H1 (cell line): ENCODE data around the gene SYNGR4. TPM values are rescaled to one million over a fixed set of nuclear protein-coding genes. Genes with fewer than 3 reads are reported as not detected.

Experiments
- CTCF ChIA-PET: fragments of 300-600 bp; sonication (Branson Sonifier 250); formaldehyde crosslinking; loops from one replicate; lab custom pipeline; 2021; ENCODE audit not compliant: partially characterized antibody; lab: Charles Lee
- POLR2A ChIA-PET: fragments of 300-600 bp; sonication (Branson Sonifier 250); formaldehyde crosslinking; loops from one replicate; lab custom pipeline; 2021; ENCODE audit warnings: inconsistent platforms; ENCODE audit not compliant: partially characterized antibody; lab: Charles Lee
- DNase-seq, 2 experiments: peaks; one replicate each; pipeline versions ENCODE4 v3.0.0 to v3.0.0-alpha.2; 2010 to 2022; ENCODE audit warnings: low spot score in 2 of 2, low read depth in 1 of 2, mixed read lengths in 1 of 2
- FAIRE-seq: peaks from 2 replicates; lab custom pipeline; 2011; peaks lifted over from hg19 to GRCh38; lab: Jason Lieb, UNC
- H2AFZ ChIP-seq: 2 replicates; pipeline ENCODE4 v1.8.1; 2012; ENCODE audit warnings: low read length, inconsistent platforms
- H2AK5ac ChIP-seq: 2 replicates; pipeline ENCODE4 v1.6.1; 2013; ENCODE audit warnings: low read depth, low read length
- H2BK120ac ChIP-seq: replicated peaks from 2 replicates; pipeline ENCODE3; 2013; ENCODE audit warnings: low read depth, low read length, inconsistent platforms
- H2BK12ac ChIP-seq: 2 replicates; pipeline ENCODE4 v1.6.1; 2013; ENCODE audit warnings: low read depth, low read length
- H2BK15ac ChIP-seq: 2 replicates; pipeline ENCODE4 v1.6.1; 2013; ENCODE audit warnings: low read length
- H2BK20ac ChIP-seq: 2 replicates; pipeline ENCODE4 v1.6.1; 2013; ENCODE audit warnings: low read length
- H2BK5ac ChIP-seq: 2 replicates; pipeline ENCODE4 v1.6.1; 2013; ENCODE audit warnings: low read depth, low read length
- H3K14ac ChIP-seq: 2 replicates; pipeline ENCODE4 v1.6.1; 2013; ENCODE audit warnings: inconsistent platforms; ENCODE audit not compliant: insufficient read length
- H3K18ac ChIP-seq: 2 replicates; pipeline ENCODE4 v1.6.1; 2013; ENCODE audit warnings: low read length; ENCODE audit errors: extremely low read depth
- H3K23ac ChIP-seq: 2 replicates; pipeline ENCODE4 v1.6.1; 2013; ENCODE audit warnings: inconsistent platforms; ENCODE audit not compliant: insufficient read length
- H3K23me2 ChIP-seq: 2 replicates; pipeline ENCODE4 v1.6.1; 2013; ENCODE audit warnings: low read depth, low read length
- H3K27ac ChIP-seq: 2 replicates; pipeline ENCODE4 v1.6.1; 2011; ENCODE audit warnings: low read depth, low read length, inconsistent platforms
- H3K27me3 ChIP-seq, 4 experiments: replicated peaks in 1 of 4; 1 replicate in 1 of 4; 2 replicates in 3 of 4; pipeline versions ENCODE4 v1.6.1 to v1.8.1; 2011 to 2013; ENCODE audit warnings: low read length in 3 of 4, mild to moderate bottlenecking in 3 of 4, inconsistent platforms in 2 of 4, mixed read lengths in 2 of 4, moderate library complexity in 1 of 4; ENCODE audit not compliant: control insufficient read depth in 3 of 4, insufficient read depth in 3 of 4; ENCODE audit errors: extremely low read depth in 1 of 4
- H3K36me3 ChIP-seq, 4 experiments: 2 replicates each; pipeline versions ENCODE4 v1.6.1 to v1.8.1; 2011 to 2013; ENCODE audit warnings: mild to moderate bottlenecking in 4 of 4, low read length in 3 of 4, moderate library complexity in 2 of 4, control low read depth in 1 of 4, inconsistent platforms in 1 of 4; ENCODE audit not compliant: insufficient read depth in 4 of 4, control insufficient read depth in 2 of 4
- H3K4ac ChIP-seq: replicated peaks from 2 replicates; pipeline ENCODE3; 2013; ENCODE audit warnings: low read length, low read depth, mixed read lengths, inconsistent platforms; ENCODE audit not compliant: insufficient read length
- H3K4me1 ChIP-seq, 4 experiments: replicated peaks in 1 of 4; 1 replicate in 1 of 4; 2 replicates in 3 of 4; pipeline versions ENCODE4 v1.6.1 to v1.8.1; 2011 to 2013; ENCODE audit warnings: low read length in 3 of 4, inconsistent platforms in 2 of 4, mixed read lengths in 1 of 4; ENCODE audit not compliant: insufficient read depth in 4 of 4, control insufficient read depth in 3 of 4
- H3K4me2 ChIP-seq, 2 experiments: 2 replicates each; pipeline versions ENCODE4 v1.6.1 to v1.8.1; 2011 to 2013; ENCODE audit warnings: low read depth in 2 of 2, low read length in 2 of 2, control low read depth in 1 of 2, inconsistent platforms in 1 of 2, mild to moderate bottlenecking in 1 of 2; ENCODE audit not compliant: insufficient read depth in 1 of 2
- H3K4me3 ChIP-seq, 4 experiments: fragments of 200-600, 300-600 bp in 1 of 4; sonication (generic), shearing (Covaris generic), sonication (Bioruptor Twin) in 1 of 4; 2 replicates each; pipeline versions ENCODE4 v1.5.1 to v1.8.1; 2011 to 2016; ENCODE audit warnings: low read length in 4 of 4, low read depth in 3 of 4, control low read depth in 2 of 4, inconsistent platforms in 2 of 4, mild to moderate bottlenecking in 2 of 4, mixed read lengths in 1 of 4, moderate library complexity in 1 of 4; ENCODE audit not compliant: insufficient read depth in 2 of 4; ENCODE audit errors: extremely low read depth in 1 of 4
- H3K56ac ChIP-seq: replicated peaks from 2 replicates; pipeline ENCODE3; 2013; ENCODE audit warnings: low read depth, mild to moderate bottlenecking, mixed read lengths, low read length, inconsistent platforms; ENCODE audit not compliant: insufficient read length
- H3K79me1 ChIP-seq: 2 replicates; pipeline ENCODE4 v1.6.1; 2013; ENCODE audit warnings: low read depth, low read length, control low read depth
- H3K79me2 ChIP-seq, 2 experiments: 2 replicates each; pipeline versions ENCODE4 v1.6.1 to v1.8.1; 2012 to 2013; ENCODE audit warnings: low read length in 2 of 2, mild to moderate bottlenecking in 2 of 2, inconsistent platforms in 1 of 2; ENCODE audit not compliant: insufficient read depth in 2 of 2, control insufficient read depth in 1 of 2
- H3K9ac ChIP-seq, 4 experiments: replicated peaks in 1 of 4; 1 replicate in 1 of 4; 2 replicates in 3 of 4; pipeline versions ENCODE4 v1.6.1 to v1.8.1; 2011 to 2013; ENCODE audit warnings: low read depth in 3 of 4, low read length in 3 of 4, control low read depth in 2 of 4, mild to moderate bottlenecking in 2 of 4, moderate library complexity in 2 of 4, inconsistent platforms in 1 of 4; ENCODE audit errors: extremely low read depth in 1 of 4
- H3K9me3 ChIP-seq, 2 experiments: 2 replicates each; pipeline versions ENCODE4 v1.6.1 to v1.8.1; 2012 to 2013; ENCODE audit warnings: mild to moderate bottlenecking in 2 of 2, moderate library complexity in 2 of 2, control low read depth in 1 of 2, inconsistent platforms in 1 of 2, low read depth in 1 of 2, low read length in 1 of 2, mixed read lengths in 1 of 2; ENCODE audit not compliant: insufficient read depth in 2 of 2
- H4K20me1 ChIP-seq, 2 experiments: replicated peaks in 1 of 2; 2 replicates each; pipeline versions ENCODE3 to v1.8.1; 2011 to 2013; ENCODE audit warnings: inconsistent platforms in 2 of 2, low read length in 2 of 2, mild to moderate bottlenecking in 1 of 2; ENCODE audit not compliant: insufficient read depth in 2 of 2, control insufficient read depth in 1 of 2
- H4K5ac ChIP-seq: 2 replicates; pipeline ENCODE4 v1.6.1; 2013; ENCODE audit warnings: low read length, low read depth, mixed read lengths, inconsistent platforms; ENCODE audit not compliant: insufficient read length
- H4K8ac ChIP-seq: 2 replicates; pipeline ENCODE4 v1.8.0; 2013; ENCODE audit warnings: mild to moderate bottlenecking, moderate library complexity, low read length, inconsistent platforms; ENCODE audit not compliant: insufficient read depth; ENCODE audit errors: extremely low read depth
- H4K91ac ChIP-seq: replicated peaks from 2 replicates; pipeline ENCODE3; 2013; ENCODE audit warnings: low read length, mixed read lengths, inconsistent platforms; ENCODE audit not compliant: insufficient read length
- BACH1 ChIP-seq: IDR thresholded peaks from 2 replicates; pipeline ENCODE4 v1.6.1; 2012; ENCODE audit warnings: low read length, improper control_type of control experiment
- CTCF ChIP-seq, 3 experiments: IDR thresholded peaks; 1 replicate in 2 of 3; 2 replicates in 1 of 3; pipeline versions ENCODE4 v1.5.1 to v1.6.1; 2011; ENCODE audit warnings: low read length in 3 of 3, mild to moderate bottlenecking in 3 of 3, inconsistent platforms in 2 of 3, low read depth in 1 of 3, moderate library complexity in 1 of 3; ENCODE audit not compliant: insufficient read depth in 1 of 3; ENCODE audit errors: control extremely low read depth in 1 of 3
- SIRT6 ChIP-seq: IDR thresholded peaks from one replicate; pipeline ENCODE4 v1.7.1; 2012; ENCODE audit warnings: low read length, inconsistent platforms
- WGBS, 2 experiments: shearing (Covaris generic) in 1 of 2; methylation state at CpG; one replicate each; pipeline versions ENCODE4 v1.1.6 to v1.1.7; 2013 to 2015; ENCODE audit warnings: low lambda C conversion rate in 2 of 2, mixed read lengths in 2 of 2, inconsistent platforms in 1 of 2, low coverage in 1 of 2, missing lambda C conversion rate in 1 of 2; ENCODE audit not compliant: insufficient replicate concordance in 2 of 2, insufficient coverage in 1 of 2, insufficient read length in 1 of 2; ENCODE audit errors: extremely low coverage in 1 of 2, missing lambda C conversion rate in 1 of 2; 5-methylcytosine and 5-hydroxymethylcytosine counted together
- polyA plus RNA-seq, 7 experiments: library from polyadenylated mRNA; depleted of rRNA in 3 of 7; stranded (reverse) in 5 of 7; unstranded in 2 of 7; fragments of >200 nt in 5 of 7; fragments of 200-250 nt in 2 of 7; gene quantifications; 1 replicate in 5 of 7; 2 replicates in 1 of 7; 4 replicates in 1 of 7; pipeline versions ENCODE4 v1.2.1 to v1.2.3, GENCODE V29; 2011 to 2013; ENCODE audit warnings: missing spikeins in 2 of 7, mixed read lengths in 2 of 7
- total RNA-seq: library from RNA; stranded (reverse); fragmentation: NEBNext Ultra II Directional; extraction: Animal tissue kit (Norgen Biotek cat#: 25700); gene quantifications from 2 replicates; pipeline ENCODE4 v1.2.1, GENCODE V29; 2021

SYNGR4 gene
- total and polyA plus RNA-seq, 2 of the 8 experiments (the other 6 are each of a cell fraction or from before 2014, with no cell fraction given): 0.41 TPM; not detected in 1

DNA sequence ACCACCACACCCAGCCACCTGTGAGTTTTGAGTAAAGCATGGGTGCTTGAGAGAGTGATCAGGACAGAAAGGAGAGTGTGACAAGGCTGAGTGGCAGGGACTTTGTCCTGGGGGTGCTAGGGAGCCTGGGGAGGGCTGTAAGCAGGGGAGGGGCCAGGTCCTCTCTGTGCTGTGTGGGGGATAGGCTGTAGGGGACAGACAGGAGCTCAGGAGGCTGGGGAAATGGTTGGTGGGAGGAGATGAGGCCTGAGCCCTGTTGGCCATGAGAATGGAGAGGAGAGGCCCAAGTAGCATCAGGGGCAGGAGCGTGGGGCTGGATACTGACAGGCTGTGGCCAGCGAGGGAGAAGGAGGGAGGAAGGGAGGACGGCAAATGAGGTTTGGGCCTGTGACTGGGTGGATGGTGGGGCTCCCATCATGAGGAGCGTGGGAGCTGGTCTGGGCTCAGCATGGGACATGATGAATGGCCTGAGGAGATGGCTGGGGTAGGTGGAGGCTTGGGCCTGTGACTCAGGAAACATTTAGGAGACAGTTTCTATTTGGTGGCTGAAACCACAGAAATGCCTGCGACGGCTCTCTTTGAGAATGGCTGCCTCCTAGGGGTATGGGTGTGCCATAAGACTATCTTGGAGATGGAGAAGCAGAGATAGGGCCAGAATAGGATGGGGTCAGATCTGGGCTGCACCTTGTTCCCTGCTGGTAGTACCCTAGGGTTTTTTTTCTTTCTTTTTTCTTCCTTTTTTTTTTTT is 54.3 kb downstream of the SYNGR4 start:
- no peaks in the 10 kb centered on the region for H3K79me2 ChIP-seq
- H3K27ac ChIP-seq: no peak overlapping the region
- H3K4me1 ChIP-seq: peaks cover 0 to 19% (median 8%) of the 10 kb centered on the region in 4 experiments; a peak in 5 of 7 replicates
- TF ChIP-seq SIRT6 (no peak), CTCF (IDR thresholded peaks at IDR 0.05; ENCODE audit: control extremely low read depth in 1 of 3, insufficient read depth in 1 of 3, low read depth in 1 of 3, low read length in 3 of 3) (peak in 2 of 3 experiments; percentile 9 to 21; a peak in 2 of 4 replicates), BACH1 (no peak)
- H3K4me3 ChIP-seq: no peak overlapping the region
- no peak overlapping the region for H4K5ac ChIP-seq
- H3K79me1 ChIP-seq: peaks cover 3% of the 10 kb centered on the region; the same call in 1 of the 2 replicates
- POLR2A ChIA-PET: interaction anchor here (1.0 to 2.5 kb wide), 2 partner anchors 15 to 18 kb away, joined by 5 to 14 read pairs; no protein-coding TSS in a partner anchor
- H4K8ac ChIP-seq: peak overlapping the region; percentile 60; the same call in 1 of the 2 replicates
- peak overlapping the region; percentile 18; the same call in 1 of the 2 replicates for H2BK5ac ChIP-seq
- FAIRE-seq: peak; percentile 7
- no peaks in the 10 kb centered on the region; a peak in 1 of 4 replicates for H3K9me3 ChIP-seq
- H2BK12ac ChIP-seq: no peak overlapping the region
- peaks cover 0 to 1% of the 10 kb centered on the region in 2 experiments for H4K20me1 ChIP-seq
- no peaks in the 10 kb centered on the region; a peak in 1 of 7 replicates for H3K27me3 ChIP-seq
- H2BK20ac ChIP-seq: no peak overlapping the region
- H3K4ac ChIP-seq: no peak overlapping the region
- no peaks in the 10 kb centered on the region for H3K36me3 ChIP-seq
- H2AK5ac ChIP-seq: peak overlapping the region; percentile 75; the same call in 1 of the 2 replicates
- H3K23me2 ChIP-seq: peaks cover 4% of the 10 kb centered on the region; the same call in 1 of the 2 replicates
- no peak overlapping the region for H3K4me2 ChIP-seq
- CTCF ChIA-PET: interaction anchor here (1.2 to 2.0 kb wide), 3 partner anchors 12 to 46 kb away, joined by 3 to 8 read pairs (median 6); no protein-coding TSS in a partner anchor
- no peak overlapping the region for H3K14ac ChIP-seq
- H2BK120ac ChIP-seq: no peak overlapping the region
- no peak overlapping the region for H2BK15ac ChIP-seq
- H3K56ac ChIP-seq: no peak overlapping the region
- H3K18ac ChIP-seq: peak overlapping the region; percentile 71; the same call in 1 of the 2 replicates
- WGBS, 2 experiments: 96% methylated on average over 6 of the region's 6 CpGs; no CpG with 5 or more reads in 1 of the 2 experiments
- peak overlapping the region; percentile 36 for H4K91ac ChIP-seq
- H3K23ac ChIP-seq: no peak overlapping the region
- H2AFZ ChIP-seq: no peak overlapping the region
- no peak for DNase-seq
- no peak overlapping the region; a peak in 1 of 7 replicates for H3K9ac ChIP-seq
